ENCODE data around the gene EPHA1.

EPHA1 gene

DNA sequence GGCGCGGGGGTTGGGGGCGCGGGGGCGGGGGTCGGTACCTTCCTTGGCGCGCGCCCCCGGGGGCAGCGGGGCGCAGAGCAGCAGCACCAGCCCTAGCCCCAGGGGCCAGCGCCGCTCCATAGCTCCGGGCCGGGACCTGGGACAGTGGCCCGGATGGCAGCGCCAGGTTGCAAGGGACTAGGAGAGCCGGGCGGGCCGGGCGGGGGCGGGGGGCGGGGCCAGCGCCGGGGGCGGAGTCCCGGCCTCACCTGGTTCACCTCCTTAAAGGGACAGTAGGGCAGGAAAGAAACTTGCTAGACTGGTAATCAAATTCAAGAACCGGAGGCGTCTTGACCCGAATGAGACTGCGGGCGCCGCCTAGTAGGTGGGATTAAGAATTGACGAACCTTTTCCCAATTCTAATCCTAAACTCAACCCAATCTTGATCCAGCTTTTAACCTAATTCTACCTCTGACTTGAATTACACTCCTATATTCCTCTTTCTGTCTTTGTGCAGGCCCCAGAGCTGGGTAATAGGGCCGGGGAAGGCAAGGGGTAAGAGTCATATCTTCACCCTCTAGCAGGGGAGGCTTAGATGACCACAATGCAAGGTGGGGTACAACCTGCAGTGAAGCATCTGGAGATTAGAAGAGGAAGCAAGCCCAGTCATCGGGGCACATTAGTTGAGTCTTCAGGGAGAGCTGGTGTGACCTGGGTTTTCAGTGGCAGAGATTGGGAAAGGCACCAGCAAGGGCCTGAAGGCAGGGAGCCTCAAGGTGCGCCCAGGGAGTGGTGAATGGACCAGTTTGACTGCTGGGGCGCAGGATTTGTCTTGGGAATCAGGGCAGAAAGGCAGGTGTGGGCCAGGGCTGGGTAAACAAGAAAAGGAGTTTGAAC is at the start of gene EPHA1:
Gene EPHA1 (minus strand): TSS at position 171 of the 876 bp plus-strand sequence. CDS start 51 bp downstream, at position 120.
- DNase-seq (ENCODE audit: low read depth in 3 of 3) = no peak

DNA sequence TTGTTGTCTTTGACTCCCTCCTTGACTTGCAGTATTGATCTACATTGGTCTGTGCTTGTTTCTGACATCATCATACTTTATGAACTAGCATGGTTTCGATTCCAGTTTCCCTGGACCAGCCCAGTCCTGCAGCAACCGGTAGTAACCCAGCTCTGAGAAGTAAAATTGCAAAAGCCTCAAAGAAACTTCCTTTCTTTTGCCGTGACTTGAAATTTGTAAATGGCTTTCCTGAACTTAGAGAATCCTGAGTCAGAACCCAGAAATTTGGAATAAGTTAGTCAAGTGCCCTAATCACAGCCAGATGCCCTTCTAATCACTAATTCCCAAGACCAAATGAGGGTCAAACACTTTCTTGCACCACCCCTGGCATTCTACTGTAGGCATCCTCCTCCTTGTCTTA is 49.6 kb upstream of the EPHA1 start:
- DNase-seq (ENCODE audit: low read depth in 3 of 3) = no peak

DNA sequence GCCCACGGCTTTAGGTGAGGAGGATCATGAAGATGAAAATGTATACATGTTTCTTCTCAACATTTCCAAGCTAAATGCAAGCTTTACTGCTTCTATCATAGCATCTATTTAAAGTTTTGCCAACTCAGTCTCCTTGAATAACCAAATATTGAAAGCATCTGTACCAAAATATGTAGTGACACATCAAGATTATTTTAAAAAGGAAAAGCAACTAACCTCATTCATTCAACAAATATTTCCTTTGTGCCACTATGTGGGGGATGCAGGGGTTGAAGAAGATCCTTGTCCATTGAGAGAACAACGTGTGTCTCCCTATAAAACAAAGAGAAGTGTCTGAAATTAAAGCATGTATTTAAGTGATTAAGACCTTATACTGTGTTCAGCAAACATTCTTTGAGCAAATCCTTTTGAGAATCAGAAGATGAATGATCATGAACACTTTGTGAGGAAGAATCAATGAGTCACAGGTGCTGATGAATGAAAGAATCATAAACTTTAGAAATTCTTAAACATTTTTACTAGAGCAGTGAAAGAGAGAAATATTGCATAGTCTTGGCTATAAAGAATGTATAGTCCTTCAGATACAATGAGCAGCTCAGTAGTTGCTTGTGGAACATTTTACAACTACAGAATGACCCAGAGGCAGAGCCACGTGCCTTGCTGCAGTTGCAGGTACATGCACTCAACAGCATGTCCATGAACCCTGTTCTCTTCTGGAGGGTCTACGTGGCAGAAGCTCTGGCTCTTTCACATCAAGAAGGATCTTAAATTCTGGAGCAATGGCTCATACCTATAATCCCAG is 48.5 kb upstream of the EPHA1 start:
- DNase-seq (ENCODE audit: low read depth in 3 of 3) = no peak

DNA sequence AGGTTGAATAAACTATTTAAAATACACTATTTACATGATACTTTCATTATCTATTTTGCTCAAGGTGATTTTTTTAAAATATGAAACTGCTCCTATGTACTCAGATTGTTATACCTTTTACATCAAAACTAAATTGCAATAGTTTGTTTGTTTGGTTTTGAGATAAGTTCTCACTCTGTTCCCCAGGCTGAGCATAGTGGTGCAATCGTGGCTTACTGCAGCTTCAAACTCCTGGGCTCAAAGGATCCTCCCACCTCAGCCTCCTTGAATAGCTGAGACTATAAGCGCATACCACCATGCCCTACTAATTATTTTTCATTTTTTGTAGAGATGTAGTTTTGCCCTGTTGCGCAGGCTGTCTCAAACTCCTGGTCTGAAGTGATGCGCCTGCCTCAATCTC is 47.3 kb upstream of the EPHA1 start:
- DNase-seq (ENCODE audit: low read depth in 3 of 3) = no peak

DNA sequence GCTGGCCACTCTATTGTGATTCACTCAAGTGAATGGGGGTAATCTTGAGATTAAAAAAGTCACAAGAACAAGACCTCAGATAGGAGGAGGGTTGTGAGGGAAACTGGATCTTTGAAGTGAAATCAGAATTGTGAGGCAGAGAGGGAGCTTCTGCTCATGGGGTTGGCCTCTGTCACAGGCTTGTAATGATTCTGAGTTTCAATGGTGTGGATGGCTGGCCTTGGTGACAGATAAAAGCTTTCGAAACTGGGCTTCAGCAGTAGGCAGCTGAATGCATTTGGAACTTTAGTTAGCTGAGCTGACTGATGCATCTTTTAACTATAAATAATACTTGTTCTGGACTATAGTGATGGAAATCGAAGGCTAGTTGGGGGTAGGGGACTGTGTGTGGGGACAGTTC is 46.8 kb upstream of the EPHA1 start:
- DNase-seq (ENCODE audit: low read depth in 3 of 3) = no peak

DNA sequence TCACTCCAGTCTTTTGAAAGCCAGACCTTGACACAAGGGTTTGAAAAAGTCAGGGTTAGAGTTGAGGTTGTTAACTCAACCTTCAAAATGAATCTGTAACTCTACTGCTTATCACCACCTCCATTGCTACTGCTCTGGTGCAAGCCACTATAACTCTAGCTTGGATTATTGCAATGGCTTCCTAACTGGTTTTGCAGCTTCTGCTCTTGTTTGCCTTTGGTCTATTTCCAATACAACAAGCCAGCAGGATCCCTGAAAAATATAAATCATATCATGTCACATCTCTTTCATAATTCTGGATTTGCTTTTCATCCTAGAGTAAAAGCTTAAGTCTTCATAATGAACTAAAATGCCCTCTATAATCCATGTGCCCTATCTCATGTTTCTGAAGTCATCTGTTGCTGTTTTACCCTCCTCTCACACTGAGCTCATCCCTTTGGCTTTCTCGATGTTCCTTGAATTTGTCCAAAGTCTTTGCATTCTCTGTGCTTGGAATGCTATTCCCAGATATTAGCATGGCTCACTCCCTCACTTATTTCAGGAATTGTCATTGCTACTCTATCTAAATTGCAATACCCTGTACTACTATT is 45.5 kb upstream of the EPHA1 start:
- no peak for DNase-seq (ENCODE audit: low read depth in 3 of 3)

DNA sequence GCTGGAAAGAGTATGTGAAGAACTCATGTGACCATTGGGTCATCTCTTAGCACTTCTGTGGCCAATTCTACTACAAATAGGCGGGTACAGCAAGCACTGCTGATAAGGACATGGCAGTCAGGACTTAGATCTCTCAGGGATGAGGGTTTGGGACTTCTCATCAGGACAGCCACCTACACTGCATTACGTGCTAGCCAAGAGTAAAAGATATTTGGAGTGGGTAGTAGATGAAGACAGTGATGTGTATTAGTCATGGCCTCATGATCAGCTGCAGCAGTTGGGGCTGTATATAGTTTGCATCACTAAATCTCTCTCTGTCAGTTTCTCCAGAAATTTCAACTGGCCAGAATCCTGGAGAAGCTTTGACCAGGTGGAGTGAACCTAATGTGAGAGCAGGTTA is 43.8 kb upstream of the EPHA1 start:
- no peak for DNase-seq (ENCODE audit: low read depth in 3 of 3)

DNA sequence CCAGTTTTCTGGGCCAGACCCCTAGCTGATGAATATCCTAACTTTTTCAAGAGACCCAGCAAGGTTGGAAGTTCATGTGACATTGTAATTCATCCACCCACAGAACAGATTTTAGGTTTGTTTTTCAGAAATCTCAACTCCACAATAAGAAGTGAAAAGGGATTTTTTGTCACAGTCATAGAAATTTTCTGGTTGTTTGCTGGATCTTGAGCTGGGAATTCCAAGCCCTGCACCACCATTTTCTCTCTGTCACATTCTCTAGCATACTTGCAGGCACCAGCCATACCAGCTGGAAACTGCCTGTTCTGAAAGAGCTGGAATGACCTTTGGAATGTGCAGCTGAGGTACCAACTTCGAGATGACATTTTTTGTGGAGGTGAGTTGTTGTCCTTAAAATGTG is 43.1 kb upstream of the EPHA1 start:
- DNase-seq (ENCODE audit: low read depth in 3 of 3) = no peak

DNA sequence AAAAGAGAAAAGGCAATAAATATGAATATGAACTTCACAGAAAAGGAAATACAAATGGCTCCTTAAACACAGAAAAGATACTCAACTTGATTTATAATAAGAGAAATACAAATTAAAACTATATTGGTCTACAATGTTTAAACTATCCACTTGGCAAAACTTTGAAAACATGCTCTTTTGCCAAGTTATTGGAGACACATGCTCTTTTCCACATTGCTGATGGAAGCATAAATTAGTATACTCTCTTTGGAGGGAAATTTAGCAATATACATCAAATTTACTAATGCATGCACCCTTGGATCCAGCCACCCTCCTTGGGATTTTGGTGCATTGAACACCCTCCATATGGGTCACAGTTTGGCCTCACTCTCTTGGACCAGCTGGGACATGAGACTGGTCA is 42.5 kb upstream of the EPHA1 start:
- no peak for DNase-seq (ENCODE audit: low read depth in 3 of 3)

DNA sequence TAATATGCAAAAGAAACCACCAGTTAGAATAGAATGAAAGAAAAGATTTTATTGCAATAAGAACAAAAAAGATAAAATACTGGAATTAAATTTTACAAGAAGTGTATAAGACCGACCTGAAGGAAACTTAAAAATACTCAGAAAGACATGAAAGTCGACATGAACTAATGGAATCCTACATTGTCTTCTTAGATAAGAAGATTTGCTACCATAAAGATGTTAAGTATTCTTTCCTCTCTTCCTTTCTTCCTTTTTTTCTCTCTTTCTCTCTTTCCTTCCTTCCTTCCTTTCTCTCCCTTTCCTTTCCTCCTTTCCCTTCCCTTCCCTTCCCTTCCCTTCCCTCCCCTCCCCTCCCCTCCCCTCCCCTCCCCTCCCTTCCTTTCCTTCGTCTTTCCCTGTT is 41.1 kb upstream of the EPHA1 start:
- DNase-seq (ENCODE audit: low read depth in 3 of 3) = no peak

DNA sequence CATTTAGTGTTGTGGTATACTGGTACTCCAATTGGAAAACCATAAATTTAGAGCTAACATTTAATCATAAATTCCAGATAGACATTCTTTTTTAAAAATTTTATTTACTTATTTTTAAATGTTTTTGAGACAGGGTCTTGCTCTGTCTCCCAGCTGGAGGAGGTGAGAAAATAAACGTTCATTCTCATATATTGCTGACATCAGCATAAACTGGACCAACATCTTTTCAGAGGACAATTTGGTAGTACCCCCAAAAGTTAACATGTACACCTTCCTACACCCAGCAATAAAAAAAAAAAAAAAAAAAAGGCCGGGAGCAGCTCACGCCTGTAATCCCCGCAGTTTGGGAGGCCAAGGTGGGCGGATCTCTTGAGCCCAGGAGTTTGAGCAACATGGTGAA is 39.8 kb upstream of the EPHA1 start:
- DNase-seq (ENCODE audit: low read depth in 3 of 3) = no peak

DNA sequence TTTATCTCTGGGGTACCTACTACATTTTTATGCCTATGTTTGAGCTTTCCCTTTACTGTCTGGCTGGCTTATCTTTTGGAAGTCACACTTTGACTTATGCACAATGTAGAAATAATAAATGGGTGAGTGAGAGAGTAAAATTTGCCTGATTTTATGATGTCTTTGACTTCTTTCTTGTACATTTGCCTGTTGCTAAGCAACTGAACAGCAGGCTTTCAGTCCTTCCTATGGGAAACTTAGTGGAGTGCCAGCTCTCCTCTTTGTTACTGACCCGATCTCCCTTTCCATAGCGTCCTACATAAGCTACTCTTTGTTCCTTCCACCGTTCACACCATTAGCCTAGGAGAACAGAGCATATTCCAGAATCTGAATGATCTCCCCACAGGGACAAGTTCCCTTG is 38.8 kb upstream of the EPHA1 start:
- DNase-seq (ENCODE audit: low read depth in 3 of 3) = no peak

DNA sequence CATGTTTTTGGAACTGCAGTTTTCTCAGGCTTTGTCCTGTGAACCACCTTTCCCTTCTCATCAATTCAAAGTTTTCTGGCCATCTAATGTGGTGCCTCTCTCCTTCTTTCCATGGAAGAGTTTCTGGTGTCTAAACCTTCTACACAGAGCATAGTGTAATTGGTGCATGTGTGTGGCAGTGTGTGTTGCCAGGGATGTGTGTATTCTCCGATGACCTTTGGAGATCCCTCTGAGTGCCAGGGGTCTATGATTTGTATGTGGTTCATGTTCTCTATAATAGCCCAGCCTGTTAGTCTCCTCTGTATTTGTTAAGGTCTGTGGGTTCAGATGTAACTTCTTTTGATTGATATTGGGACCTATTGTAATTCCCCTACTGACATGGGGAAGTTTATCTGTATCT is 36.1 kb upstream of the EPHA1 start:
- no peak for DNase-seq (ENCODE audit: low read depth in 3 of 3)

DNA sequence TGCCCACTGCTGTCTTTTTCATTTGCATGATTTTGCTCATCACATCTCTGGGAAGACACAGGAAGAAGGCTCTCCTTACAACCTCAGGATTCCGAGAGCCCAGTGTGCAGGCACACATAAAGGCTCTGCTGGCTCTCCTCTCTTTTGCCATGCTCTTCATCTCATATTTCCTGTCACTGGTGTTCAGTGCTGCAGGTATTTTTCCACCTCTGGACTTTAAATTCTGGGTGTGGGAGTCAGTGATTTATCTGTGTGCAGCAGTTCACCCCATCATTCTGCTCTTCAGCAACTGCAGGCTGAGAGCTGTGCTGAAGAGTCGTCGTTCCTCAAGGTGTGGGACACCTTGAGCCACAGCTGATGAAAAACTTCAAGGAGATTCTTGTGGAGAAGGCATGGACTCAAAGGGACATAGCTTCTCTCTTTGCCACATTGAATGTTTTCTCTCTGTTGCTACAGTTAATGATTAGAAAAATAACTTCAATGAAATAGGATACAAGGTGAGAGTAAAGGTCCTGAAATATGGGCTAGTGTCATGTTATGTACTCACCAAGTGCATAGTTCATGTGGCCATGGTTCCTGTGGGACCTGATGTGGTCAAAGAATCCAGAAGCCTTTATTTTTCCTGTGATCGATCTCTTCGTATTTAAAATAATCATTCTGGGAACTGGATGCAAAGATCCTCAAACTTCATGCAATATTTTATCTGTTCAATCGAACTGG is 35.6 kb upstream of the EPHA1 start:
- DNase-seq (ENCODE audit: low read depth in 3 of 3) = no peak

DNA sequence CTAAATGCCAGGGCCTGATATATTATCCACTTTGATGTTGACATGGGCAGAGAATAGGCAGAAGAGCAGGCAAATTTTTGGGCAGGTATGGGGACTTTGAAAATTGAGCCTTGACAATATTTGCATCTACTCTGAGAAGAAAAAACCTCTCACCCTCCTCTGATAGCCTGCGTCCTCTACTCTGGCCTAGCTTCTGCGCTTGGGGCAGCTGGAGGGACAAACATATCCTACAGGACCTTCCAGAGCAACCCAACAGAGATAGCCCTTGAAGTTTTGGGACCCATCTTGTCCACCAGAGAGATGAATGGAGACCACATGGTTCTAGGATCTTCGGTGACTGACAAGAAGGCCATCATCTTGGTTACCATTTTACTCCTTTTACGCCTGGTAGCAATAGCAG is 34.5 kb upstream of the EPHA1 start, which contains the start of gene TAS2R60:
Gene TAS2R60 (plus strand): TSS at position 301 of the 400 bp plus-strand sequence. CDS start 0 bp downstream, at position 301.
- no peak for DNase-seq (ENCODE audit: low read depth in 3 of 3)

DNA sequence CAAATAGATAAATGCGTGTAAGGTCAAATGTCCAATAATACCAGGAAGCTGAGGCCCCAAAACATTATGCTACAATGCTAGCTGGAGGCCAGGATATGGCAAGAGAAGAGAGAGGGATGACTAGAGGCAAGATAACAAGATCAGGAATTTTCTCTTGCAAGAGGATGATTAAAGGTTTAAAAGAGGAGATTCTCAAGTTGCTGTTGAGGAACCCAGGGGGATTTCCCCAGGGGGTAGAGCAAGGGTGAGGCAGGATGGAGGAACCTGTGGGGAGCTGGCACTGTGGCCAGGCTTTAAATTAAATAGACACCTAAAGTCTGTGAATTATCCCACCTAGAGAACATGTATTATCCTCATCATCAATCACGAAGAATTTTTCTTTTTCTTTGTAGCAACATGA is 31.2 kb upstream of the EPHA1 start:
- no peak for DNase-seq (ENCODE audit: low read depth in 3 of 3)

DNA sequence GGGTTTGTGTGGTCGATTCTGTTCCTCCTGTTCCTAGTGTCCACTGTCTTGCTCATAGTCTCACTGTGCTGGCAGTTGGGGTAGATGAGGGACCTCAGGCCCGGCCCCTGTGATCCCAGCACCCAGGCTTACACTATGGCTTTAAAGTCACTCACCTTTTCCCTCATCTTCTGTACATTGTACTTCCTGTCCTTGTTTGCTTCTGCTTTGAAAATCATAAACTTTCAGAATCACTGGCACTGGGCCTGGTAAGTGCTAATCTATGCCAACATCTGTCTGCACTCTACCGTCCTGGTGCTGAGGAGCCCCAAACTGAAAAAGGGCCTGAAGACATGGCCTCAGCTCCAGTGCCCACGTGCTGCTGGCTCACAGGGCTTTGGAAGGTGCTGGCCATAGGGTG is 28.9 kb upstream of the EPHA1 start:
- DNase-seq (ENCODE audit: low read depth in 3 of 3) = no peak

DNA sequence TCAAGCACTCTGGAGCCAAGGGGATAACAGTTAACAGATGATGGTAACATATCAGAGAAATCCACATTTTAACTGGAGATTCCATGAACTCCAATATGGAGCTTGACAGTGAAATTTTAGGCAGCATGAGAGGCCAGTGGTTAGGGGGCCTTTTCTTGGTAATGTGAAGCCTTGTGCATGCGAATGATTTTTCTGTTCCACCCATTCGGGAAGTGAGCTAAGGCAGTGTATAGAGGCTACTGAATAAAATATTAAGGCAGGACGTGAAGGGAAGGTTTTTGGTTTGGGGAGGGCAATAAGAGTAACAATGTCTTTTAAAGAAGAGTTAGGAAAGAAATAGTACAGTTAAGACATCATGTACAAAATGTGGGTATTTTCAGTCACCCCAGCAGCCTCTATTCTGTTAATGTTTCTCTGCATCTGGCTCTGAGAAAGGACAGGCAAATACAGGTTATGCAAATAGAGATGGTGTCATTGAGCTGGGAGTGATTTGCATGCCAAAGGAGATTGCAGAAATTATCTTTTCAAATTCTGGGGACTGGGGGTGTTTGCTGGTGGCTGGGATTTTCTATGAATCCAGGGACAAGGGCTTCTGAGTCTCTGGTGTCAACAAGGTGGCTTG is 27.8 kb upstream of the EPHA1 start:
- DNase-seq (ENCODE audit: low read depth in 3 of 3) = no peak

DNA sequence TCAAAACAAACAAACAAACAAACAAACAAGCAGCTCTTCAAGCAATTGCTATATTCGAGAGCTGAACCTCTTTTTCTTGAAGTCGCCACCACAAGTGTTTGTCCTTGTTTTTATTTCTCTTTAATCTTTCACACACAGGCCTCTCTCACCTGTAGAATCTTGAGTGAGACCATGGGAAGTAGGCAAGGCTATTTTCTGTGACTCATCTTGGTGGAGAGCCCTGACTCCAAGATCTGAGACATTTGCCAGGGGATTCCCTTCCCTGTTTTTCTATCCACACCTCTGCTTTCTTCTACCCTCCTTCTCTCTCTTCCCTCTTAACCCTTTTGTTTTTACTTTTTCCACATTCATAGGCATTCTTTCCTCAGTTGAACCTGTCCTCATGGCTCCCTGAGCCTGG is 26.6 kb upstream of the EPHA1 start:
- DNase-seq (ENCODE audit: low read depth in 3 of 3) = no peak

DNA sequence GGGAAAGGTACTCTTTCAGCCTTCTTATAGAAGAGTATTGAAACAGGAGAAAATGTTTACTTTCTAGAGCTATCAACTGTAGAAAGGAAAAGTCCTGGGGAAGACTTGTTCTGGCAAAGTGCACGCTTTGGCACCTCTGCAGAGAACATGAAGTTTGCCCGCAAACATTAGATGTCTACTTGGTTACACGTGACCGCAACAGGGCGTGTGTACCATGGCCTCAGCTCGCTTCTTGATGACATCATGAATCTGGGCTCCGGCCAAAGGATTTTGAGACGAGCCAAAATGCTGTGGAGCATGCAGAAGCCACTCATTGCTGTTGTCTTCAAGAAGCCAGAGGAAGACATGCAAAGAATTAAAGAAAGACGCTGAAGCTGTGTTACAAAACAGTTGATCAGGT is 26.0 kb upstream of the EPHA1 start:
- DNase-seq (ENCODE audit: low read depth in 3 of 3) = no peak

DNA sequence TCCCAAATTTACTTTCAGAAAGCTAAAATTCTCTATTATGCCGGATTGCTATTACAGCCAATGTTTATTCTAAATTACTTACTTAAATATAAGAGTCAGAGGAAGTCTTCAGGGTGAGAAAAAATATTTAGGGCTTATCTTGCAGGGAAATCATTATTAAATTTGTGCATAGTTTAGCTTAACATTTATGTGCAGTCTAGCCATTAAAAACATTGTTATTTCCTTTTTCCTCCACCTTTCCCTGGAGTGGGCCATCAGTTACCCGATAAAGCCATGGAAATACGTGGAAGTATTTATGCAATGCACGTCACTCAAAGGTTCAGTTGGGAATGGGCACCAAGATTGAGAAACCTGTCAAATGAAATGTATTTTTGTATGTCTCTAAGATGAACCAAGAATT is 25.1 kb upstream of the EPHA1 start:
- DNase-seq (ENCODE audit: low read depth in 3 of 3) = no peak

DNA sequence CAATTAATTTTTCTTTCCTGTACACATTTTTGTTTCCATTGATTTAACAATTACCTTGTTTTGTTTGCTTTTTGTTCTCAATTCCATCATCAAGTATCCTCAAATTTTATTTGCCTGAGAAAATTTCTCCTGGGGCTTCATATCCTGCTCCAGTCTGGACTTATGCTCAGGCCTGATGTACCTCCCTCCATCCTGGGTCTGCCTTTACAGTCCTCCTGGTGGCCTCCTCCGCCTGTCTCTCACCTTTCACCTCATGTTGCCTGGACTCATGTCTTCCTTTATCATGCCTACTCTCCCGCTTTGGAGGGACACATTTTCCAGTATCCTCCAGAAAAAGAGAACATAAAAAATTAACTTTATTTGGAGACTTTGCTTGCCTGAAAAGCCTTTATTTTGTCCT is 22.5 kb upstream of the EPHA1 start:
- DNase-seq (ENCODE audit: low read depth in 3 of 3) = no peak
